Cardiac septum (tissue), 1 donor: ENCODE results near the gene NRIP2. TPM values are rescaled to one million over a fixed set of nuclear protein-coding genes. Genes with fewer than 3 reads are reported as not detected.

ENCODE experiments used
- DNase-seq: peaks from one replicate; pipeline ENCODE4 v3.0.0-alpha.2; 2020; ENCODE audit warnings: low spot score
- intact Hi-C: fragments of 100-400 bp; cut with DNase I; formaldehyde crosslinking; loops from one replicate; pipeline ENCODE4 v1.14.0; 2022
- total RNA-seq: library from RNA; stranded (reverse); fragmentation: NEBNext Ultra II Directional; extraction: Animal tissue kit (Norgen Biotek cat#: 25700); gene quantifications from one replicate; pipeline ENCODE4 v1.2.1, GENCODE V29; 2021
- donor health status: DM: no; HTN: no; CAD: no.

Gene NRIP2
- total RNA-seq, 1 donor from 2014 or later: 2.9 TPM

DNA sequence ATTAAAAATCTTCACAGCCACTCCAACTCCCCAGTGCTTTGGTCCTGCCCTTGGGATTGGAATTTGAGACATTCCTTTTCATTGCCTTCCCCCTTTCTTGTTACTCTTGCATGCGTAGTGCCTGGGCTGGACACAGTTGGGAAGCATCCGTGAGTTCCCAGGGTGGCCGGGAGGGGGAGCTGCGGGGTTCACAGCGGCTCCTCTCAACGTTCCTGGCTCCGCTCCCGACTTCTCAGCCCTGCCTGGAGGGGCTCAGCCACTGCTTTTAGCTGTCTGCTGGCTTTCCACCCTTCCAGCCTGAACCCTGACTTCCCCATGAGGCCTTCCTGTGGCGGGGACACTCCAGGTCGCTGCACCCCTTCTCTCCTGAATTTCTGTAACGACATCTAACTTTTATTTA, 18.8 kb upstream of the NRIP2 start:
- DNase-seq: peak; percentile 91
- intact Hi-C loops: loop anchor here (2.0 kb wide), 1 partner anchor 187 kb away; no protein-coding TSS in a partner anchor

GRCh38 chr12:2851931-2852330, 17.1 kb upstream of the NRIP2 start:
- no peak for DNase-seq
- intact Hi-C loops: loop anchor here (2.0 kb wide), 1 partner anchor 189 kb away; no protein-coding TSS in a partner anchor

DNA sequence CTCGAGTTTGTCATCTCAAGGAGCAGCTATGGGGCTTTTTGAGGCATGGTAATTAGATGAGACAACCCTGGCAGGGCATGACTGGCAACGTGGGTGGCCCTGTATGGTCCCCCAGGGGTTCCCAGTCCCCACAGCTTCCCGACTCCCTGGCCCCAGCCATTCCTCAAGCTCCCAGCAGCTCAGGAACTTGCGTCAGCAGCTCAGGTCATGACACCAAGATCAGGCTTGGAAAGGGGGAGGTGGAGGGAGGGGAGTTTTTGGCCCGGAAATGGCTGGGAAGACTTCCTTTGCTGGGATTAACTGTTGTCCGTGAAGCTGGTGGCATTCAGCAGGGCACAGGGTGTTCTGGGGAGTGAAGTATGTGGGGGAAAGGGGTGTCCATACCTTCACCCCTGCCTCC, 10.4 kb upstream of the NRIP2 start:
- intact Hi-C loops: no loop called here
- no peak for DNase-seq

GRCh38 chr12:2844786-2845185, 10.0 kb upstream of the NRIP2 start:
- no peak for DNase-seq
- intact Hi-C loops: no loop called here

GRCh38 chr12:2842948-2843347, 8.1 kb upstream of the NRIP2 start:
- no peak for DNase-seq
- intact Hi-C loops: no loop called here

DNA sequence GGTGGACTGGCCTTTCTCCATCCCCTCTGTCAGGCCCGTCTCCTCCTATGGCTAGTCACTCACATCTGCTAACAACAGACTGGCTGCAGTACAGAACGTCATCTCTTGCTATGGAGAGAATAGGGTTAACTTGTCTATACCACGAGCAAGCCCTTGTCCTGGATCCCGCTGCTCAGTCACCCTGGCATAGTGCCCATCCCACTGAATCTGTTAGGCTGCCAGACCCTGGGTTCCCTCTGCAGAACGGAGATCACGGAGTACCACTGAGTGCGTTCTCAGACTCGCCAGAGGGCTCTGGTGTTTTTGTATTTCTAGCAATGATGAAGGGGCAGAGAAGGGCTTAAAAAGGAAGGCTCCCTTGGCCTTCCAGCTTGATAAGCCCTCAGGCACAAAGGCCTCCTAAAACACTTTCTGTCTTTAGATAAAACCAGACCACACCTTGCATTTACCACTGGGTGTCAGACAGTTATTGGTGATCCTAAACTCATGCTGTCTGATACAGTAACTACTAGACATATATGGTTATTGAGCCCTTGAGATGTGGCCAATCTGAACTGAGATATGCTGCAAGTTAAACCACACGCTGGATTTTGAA, 6.3 kb upstream of the NRIP2 start:
- intact Hi-C loops: no loop called here
- DNase-seq: no peak

GRCh38 chr12:2836574-2836973, 1.7 kb upstream of the NRIP2 start:
- intact Hi-C loops: no loop called here
- no peak for DNase-seq

DNA sequence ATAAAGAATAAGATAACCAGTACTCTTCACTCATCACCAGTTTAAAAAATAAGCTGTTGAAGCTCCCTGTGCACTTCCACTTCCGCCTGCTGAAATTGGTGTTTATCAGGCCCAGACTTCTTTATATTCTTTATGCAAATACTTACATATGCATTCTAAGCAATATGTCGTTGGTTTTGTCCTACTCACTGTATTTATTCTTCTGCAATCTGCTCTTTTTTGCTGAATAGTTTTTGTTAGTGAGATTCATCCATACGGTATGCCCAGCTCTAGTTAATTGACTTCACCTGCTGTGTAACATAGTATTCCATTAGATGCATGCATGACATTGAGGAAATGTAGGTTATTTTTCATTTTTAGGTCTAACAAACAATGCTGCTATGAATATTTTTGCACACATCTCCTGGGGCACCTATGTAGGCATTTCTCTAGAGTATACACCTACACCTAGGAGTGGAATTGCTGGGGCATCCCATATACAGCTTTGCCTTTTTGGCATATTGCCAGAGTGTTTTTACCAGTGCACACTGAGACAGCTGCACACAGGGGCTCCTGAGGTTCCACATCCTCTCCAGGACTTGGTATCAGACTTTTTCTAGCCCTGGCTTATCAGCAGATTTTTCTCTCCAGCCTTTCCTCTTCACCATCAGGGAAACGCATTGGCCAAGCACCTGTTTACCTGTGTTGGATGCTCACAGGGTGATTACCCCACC, 1.0 kb upstream of the NRIP2 start:
- no peak for DNase-seq
- intact Hi-C loops: no loop called here

DNA sequence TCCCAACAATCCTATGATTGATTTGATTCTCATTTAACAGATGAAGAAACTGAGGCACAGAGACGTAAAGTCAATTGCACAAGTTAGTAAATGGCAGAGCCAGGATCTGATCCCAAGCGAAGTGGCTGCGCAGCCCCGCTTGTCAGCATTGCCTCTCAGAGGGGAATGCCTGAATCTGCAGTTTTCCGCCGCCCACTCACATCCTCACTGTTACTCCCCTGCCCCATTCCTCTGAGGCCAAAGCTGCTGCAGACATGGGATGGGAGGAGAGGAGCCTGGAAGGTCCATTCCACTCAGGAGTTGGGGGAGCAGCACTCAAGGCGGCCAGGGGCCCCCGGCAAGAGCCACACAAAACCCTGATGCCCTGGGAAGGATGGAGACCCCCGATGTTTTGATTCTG, 1.0 kb downstream of the NRIP2 start:
- intact Hi-C loops: no loop called here
- DNase-seq: no peak

- DNase-seq: no peak
- intact Hi-C loops: no loop called here
Observed at GRCh38 chr12:2833327-2833726, 1.5 kb downstream of the NRIP2 start.

DNA sequence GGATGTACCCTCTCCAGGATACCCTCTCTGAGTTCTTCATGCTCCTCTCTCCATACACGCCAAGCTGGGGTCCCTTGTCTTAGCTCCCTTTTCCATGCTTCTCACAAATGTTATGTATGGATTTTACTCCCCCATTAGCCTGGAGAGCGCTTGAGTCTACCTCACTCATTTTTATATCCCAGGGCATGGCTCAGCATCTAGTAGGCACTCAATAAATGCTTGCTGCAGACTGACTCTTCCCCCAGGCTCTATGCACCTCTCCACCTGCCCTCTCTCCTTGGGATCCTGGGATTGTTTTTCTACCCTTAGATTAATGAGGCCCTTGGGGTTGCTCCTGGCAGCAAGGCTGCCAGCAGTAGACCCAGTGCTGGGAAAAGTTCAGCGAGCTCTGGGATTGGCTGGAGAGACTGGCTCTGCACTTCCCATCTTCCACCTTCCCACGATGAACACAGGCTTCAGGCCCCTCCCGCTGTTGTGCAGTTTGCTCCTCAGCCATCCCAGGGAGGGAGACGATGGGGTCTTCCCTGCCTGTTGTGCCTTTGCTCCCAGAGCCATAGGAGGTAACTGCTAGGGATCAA, 2.2 kb downstream of the NRIP2 start:
- intact Hi-C loops: no loop called here
- no peak for DNase-seq

GRCh38 chr12:2829275-2829674, 5.6 kb downstream of the NRIP2 start:
- intact Hi-C loops: no loop called here
- no peak for DNase-seq

DNA sequence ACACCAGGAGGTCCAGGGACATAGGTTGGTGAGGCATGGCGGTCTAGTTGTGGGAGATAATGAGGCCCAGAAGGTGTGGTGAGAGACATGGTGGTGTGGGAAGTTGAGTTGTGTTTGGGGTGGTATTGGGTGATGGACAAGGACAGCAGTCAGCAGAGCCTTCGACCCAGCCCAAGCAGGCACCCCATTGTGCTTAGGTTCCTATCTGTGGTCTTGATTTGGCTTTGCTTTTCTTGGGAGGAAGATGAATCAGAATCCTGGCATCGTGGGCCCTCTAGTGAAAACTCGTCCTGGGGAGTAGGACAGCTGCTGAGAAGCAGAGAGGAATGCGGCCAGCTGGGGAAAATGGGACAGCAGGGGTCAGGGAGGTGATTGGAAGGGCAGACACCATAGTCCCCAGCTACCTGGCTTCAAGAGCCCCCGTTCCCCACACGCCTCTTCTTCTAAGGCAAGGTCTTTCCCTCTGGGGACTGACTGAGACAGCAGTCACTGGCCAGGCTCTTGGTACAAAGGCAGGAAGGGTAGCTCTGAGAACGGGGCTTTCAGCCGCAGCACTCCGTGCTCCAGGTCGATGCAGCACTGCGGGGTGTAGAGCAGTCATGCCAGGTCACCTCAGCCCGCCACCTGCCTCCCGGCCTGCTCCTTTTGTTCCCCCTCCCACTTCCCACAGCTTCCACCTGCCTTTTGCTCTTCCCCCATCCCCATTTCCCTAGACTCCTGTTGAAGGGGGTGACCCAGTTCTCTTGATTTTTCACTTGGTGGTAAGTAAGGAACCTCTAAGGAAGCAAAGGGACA, 7.9 kb downstream of the NRIP2 start:
- DNase-seq: no peak
- intact Hi-C loops: no loop called here

- DNase-seq: no peak
- intact Hi-C loops: no loop called here
Observed at GRCh38 chr12:2826036-2826435, 8.8 kb downstream of the NRIP2 start.

DNA sequence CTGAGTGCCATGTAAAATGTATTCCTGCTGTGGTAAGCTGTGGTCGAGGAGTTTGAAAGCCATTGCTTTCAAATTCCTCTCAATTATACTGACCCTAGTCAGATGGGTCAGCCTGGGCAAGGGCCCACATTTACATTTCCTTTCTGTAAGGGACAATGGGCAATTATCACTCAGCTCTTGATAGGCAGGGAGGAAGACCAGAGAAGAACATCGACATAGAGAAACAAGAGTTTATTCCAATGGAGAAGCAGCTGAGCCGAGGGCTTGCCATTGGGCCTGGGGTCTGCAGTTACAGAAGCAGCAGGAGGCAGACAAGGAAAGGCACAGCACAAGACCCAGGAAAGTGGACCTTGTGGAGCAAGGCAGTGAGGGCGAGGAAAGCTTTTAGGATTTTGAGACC, 9.7 kb downstream of the NRIP2 start:
- DNase-seq: no peak
- intact Hi-C loops: no loop called here

DNA sequence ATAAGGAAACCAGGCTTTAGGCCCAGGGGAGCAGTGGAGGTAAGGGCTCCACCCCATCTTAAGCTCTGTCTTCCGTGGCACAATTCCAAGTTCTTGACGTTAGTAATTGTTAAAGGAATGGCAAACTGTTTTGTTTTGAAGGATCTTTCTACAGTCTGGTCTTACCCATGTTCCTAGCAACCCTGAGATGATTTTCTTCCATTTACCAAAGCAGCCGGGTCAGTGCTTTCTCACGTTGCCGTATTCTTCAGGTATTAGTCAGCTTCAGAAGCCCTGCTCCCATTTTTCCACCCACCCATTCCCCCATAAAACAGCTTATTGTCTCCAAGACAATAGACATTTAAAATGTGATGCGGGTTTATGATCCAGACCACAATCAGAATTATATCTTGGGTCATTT, 10.3 kb downstream of the NRIP2 start:
- intact Hi-C loops: no loop called here
- no peak for DNase-seq

GRCh38 chr12:2823483-2823882, 11.4 kb downstream of the NRIP2 start:
- DNase-seq: no peak
- intact Hi-C loops: no loop called here

- no peak for DNase-seq
- intact Hi-C loops: no loop called here
Observed at GRCh38 chr12:2820432-2820831, 14.4 kb downstream of the NRIP2 start.

DNA sequence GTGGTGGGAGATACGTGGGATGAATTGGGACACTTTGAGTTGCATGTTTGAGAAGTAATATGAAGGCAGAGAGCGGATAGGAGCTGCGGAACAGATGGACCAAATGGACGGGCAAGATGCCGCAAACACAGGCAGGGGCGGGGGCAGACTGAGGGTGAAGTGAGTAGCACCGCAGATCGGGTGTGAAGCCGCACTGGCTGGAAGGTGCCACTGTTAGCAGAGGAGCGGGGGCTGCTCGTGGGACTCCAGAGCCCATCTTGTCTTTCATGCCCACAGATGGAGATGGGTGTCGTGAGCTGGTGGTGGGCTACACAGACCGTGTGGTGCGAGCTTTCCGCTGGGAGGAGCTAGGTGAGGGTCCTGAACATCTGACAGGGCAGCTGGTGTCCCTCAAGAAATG, 15.0 kb downstream of the NRIP2 start:
- no peak for DNase-seq
- intact Hi-C loops: no loop called here
